Colon (tissue), 2 donors: ENCODE data around the gene CEP120.
"Not testable (repeated sequence)": the region's sequence is repeated elsewhere in the genome, so short reads cannot be mapped to it uniquely, and the experiment has no call there.

Experiments used
- FAIRE-seq: peaks from 2 replicates; lab custom pipeline; 2012; peaks lifted over from hg19 to GRCh38; lab: Jason Lieb, UNC
- donor health status: control.
- donor health status: control.

CEP120 gene

DNA sequence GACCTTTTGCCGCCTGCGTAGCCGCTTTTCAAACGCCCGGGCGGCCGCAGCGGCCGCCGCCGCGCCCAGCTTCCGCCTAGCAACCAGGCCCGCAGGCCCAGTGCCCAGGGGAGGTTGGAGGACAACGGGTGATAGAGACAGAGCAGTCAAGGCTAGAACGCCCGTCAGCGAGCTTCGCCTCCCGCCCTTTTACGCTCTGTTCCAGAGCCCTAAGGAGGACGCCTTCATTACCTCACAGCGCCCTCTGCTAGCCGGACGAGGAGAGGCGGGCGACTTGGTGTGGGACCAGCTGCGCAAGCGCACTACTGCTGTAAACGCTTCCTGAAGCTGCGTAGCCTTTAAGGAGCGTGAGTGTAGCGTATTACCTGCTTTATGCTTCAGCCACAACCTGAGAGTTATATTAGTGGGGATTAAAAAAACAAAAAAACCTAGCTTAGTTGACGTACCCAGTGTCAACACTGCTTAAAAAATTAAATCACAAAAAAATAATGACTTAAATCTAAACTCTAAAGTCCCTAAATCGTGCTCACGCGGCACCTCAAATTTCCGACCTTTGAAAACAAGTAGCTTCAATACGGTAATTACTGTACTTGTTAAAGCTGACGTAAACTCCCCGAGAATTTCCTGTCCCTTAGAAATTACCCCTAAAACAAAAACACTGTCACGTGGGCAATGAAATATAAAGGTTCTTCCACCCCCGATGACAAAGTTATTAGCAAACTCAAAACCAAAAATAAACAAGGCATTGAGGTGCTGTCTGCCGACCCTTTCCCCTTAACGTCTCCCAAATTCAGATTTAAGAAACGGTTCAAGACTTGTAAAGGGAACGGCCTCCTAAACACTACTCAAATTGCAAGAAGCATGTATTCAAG is at the start of gene CEP120:
CEP120 (minus strand) TSS at position 126 of the 872 bp plus-strand sequence. CDS start 405 bp downstream, outside the sequence.
- FAIRE-seq, result peak; percentile 61

DNA sequence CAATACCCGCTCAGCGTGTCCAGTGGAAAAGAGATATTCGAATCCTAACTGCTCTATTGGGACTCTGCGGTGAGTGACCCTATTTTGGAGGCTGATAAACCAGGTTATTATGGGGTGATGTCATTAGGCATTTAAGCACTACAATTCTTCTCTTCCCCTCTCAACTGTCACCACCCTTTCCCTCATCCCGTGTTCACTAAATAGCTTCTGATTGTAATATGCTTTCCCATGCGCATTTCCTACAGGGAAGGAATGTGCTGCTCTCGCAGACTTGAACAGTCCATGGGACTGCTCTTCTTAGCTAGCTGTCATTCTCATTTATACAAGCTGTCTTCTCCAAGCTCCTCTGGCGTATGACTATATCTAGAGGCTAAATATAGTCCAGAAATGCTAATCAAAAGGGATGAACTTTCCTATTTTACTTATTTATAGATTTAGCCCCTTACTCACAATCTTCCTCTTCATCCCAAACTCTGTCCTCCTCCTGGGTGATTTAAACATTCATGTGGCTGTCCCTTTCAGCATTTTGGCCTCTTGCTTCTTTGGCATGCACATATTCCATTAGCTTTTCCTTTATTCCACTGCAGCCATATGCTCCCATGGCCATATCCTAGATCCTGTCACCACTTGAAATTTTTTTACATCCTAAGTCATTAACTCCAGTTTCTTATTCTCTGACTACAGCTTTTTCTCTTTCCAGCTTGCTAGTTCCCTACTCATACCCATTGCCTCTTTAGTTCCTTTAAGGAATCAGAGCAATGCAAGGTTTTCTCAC is 49.1 kb upstream of the CEP120 start:
- FAIRE-seq, result no peak

- FAIRE-seq, result no peak
Observed at GRCh38 chr5:123471385-123471784, 48.2 kb upstream of the CEP120 start.

- FAIRE-seq, result not testable (repeated sequence)
Observed at GRCh38 chr5:123466839-123467238, 43.6 kb upstream of the CEP120 start.

- peak; percentile 92 for FAIRE-seq
Observed at GRCh38 chr5:123460296-123460729, 37.1 kb upstream of the CEP120 start.

DNA sequence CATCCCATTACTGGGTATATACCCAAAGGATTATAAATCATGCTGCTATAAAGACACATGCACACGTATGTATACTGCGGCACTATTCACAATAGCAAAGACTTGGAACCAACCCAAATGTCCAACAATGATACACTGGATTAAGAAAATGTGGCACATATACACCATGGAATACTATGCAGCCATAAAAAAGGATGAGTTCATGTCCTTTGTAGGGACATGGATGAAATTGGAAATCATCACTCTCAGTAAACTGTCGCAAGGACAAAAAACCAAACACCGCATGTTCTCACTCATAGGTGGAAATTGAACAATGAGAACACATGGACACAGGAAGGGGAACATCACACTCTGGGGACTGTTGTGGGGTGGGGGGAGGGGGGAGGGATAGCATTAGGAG is 35.8 kb upstream of the CEP120 start:
- FAIRE-seq, result not testable (repeated sequence)

- FAIRE-seq, result peak; percentile 89
Observed at GRCh38 chr5:123456242-123456641, 33.0 kb upstream of the CEP120 start.

- no peak for FAIRE-seq
Observed at GRCh38 chr5:123455640-123456039, 32.4 kb upstream of the CEP120 start.

GRCh38 chr5:123455095-123455494 is 31.9 kb upstream of the CEP120 start:
- FAIRE-seq, result no peak

DNA sequence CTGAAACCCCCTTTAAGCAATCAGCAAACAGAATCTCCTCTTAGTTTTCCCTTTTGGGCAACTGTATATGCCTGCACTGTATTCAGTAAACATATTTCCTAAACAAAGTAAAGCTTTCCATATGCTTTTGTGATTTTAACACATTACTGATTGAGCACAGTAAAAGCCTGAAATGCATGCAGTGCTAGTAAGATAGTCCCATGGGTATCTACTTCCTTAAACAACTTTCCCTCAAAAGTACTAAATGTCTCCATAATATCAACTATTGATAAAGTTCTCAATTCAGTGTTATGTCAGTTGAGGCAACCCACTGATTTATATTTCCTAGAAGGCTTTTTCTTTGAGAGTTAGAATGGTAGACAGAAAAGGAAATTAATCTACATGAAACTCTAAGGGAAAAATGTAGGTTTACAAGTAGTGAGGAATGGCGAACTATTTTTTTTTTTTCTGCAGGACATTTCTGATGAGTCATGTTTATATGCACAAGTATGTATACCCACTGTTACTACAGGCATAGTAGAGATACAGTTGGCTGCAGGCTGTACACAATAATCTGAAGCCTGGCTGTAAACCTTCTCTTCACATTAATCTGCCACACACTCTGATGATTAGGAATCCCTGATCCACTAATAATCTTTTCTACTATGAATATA is 31.2 kb upstream of the CEP120 start:
- FAIRE-seq, result no peak

- FAIRE-seq, result no peak
Observed at GRCh38 chr5:123452401-123452800, 29.2 kb upstream of the CEP120 start.

- no peak for FAIRE-seq
Observed at GRCh38 chr5:123451047-123451446, 27.8 kb upstream of the CEP120 start.

DNA sequence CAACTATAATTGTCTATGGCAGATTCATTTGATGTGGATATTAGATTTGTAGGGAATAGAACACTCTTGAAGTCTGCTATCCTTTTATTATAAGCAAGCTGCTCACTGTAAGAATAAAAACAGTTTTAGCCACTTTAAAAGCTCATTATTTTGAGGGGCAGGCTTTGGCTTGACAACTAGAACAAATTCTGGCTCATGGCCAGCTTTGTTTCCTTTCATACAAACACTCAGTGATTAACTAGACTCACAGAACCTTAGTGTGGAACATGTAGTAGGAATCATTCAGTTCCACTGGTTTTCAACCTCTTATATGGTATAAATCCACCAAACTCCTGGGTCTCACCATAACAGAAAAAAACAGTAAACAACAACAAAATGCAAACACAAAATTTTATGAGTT is 27.4 kb upstream of the CEP120 start:
- no peak for FAIRE-seq

DNA sequence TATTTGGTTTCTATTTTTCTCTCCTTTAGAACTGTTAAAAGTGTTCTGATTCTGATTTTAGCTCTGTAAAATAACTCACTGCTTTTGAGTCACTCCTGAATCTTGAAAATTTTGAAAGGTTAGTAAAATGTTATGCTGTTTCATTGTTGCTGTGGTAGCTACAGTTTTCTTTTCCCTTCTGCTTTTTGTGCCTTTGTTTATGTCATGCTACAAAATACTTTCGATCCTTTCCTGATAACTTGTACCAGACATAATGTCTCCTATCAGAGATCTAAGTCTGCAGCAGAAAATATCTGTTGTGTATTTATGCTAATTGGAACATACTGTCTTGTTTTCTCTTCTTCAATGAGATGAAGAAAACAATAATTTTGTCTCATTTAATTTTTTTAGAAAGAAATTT is 26.9 kb upstream of the CEP120 start:
- FAIRE-seq, result no peak

GRCh38 chr5:123449424-123449974 is 26.3 kb upstream of the CEP120 start:
- no peak for FAIRE-seq

DNA sequence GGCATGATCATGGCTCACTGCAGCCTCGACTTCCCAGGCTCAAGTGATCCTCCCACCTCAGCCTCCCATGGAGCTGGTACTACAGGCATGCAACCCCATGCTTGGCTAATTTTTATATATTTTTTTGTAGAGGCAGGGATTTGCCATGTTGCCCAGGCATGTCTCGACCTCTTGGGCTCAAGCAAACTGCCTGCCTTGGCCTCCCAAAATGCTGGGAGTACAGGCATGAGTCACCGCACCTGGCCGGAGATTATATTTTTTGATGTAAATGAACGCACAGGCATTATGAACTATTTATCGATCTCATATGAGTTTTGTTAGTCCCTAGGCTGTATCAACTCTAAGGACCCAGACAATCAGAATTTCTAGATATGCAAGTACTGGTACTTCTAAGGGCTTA is 25.5 kb upstream of the CEP120 start:
- no peak for FAIRE-seq

DNA sequence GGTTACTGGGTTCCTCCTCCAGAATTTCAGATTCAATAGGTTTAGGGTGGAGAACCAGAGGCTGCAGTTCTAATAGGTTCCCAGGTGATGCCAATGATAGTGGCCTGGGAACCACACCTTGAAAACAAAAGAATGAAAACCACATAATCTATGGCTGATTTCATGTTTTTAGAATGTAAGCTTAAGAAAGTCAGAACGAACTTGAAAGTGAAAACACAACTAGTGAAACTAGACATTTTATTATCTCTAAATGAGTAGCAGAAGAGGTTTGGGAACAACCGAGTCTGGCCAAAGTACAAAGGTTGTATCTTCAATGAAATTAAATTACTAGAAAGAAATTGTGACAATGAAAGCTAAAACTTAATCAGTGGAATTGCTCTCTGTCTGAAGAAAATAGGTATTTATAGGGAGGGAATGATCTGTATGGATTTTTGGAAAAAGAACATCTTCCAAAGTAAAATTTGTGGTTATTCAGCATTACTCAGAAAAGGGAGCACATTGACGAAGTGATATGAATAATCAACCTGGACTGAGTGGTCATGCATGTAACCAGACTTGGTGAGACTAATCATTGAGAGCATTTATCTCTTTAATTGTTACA is 24.9 kb upstream of the CEP120 start:
- FAIRE-seq, result peak; percentile 85

DNA sequence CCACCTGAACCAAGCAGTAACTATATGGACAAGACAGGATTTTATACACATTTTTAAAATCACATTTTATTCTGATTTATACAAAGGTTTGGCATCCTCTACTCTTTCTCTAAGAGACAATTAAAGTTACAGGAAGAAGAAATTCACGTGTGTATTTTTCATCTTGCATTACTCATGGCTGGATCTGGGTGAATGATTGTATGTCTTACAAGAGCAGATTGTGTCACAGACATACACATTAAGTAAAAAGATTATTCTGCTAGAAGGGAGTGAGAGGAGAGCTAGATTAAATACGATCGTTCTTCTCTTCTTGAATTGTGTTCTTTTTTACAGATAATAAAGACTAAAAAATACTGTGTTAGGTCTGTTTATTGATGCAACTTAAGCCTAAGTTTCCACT is 20.8 kb upstream of the CEP120 start:
- no peak for FAIRE-seq

GRCh38 chr5:123441408-123441807 is 18.2 kb upstream of the CEP120 start:
- FAIRE-seq, result no peak

GRCh38 chr5:123440456-123441181 is 17.4 kb upstream of the CEP120 start:
- FAIRE-seq, result no peak

GRCh38 chr5:123439709-123440108 is 16.5 kb upstream of the CEP120 start:
- FAIRE-seq, result no peak
